Keratinocyte (primary cell): ENCODE results near the gene C1RL.

Experiments used
- EZH2 ChIP-seq: IDR thresholded peaks from one replicate; pipeline ENCODE4 v1.6.1; 2012; ENCODE audit warnings: inconsistent platforms, mild to moderate bottlenecking, low read length, moderate library complexity
- TF ChIP-seq, protein P1 (sequence below), 3 experiments: IDR thresholded peaks in 1 of 3; conservative IDR thresholded peaks in 1 of 3; optimal IDR thresholded peaks in 1 of 3; 2 replicates in 2 of 3; 3 replicates in 1 of 3; pipeline versions ENCODE3 to v1.5.1; 2011; ENCODE audit warnings: low read length in 3 of 3, mild to moderate bottlenecking in 3 of 3, moderate library complexity in 2 of 3, control low read depth in 1 of 3, inconsistent platforms in 1 of 3; ENCODE audit not compliant: insufficient read depth in 2 of 3; ENCODE audit errors: extremely low read depth in 1 of 3

DNA sequence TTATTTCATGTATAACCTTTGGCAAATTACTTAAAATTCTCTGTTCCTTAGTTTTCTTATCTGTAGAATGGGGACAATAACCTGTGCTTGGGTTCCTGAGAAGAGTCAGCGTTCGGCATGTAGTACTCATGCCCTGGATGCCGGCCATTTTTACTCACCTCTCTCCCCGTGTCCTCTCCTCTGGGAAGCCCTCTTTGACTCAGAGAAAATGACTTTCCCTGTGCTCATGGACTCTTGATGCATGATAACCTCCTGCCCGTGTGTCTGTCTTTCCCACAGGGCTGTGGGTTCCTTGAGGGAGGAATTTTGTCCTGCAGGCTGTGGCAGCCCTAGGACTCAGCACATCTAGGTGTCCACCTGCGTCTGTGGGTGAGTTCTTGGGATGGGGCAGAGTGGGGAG lies 5.8 kb upstream of the C1RL start:
- TF ChIP-seq, protein P1, sequence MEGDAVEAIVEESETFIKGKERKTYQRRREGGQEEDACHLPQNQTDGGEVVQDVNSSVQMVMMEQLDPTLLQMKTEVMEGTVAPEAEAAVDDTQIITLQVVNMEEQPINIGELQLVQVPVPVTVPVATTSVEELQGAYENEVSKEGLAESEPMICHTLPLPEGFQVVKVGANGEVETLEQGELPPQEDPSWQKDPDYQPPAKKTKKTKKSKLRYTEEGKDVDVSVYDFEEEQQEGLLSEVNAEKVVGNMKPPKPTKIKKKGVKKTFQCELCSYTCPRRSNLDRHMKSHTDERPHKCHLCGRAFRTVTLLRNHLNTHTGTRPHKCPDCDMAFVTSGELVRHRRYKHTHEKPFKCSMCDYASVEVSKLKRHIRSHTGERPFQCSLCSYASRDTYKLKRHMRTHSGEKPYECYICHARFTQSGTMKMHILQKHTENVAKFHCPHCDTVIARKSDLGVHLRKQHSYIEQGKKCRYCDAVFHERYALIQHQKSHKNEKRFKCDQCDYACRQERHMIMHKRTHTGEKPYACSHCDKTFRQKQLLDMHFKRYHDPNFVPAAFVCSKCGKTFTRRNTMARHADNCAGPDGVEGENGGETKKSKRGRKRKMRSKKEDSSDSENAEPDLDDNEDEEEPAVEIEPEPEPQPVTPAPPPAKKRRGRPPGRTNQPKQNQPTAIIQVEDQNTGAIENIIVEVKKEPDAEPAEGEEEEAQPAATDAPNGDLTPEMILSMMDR (optimal IDR thresholded peaks at IDR 0.05 in 1 of 3, IDR thresholded peaks at IDR 0.05 in 1 of 3, conservative IDR thresholded peaks at IDR 0.05 in 1 of 3; ENCODE audit: extremely low read depth in 1 of 3, insufficient read depth in 2 of 3, low read length in 3 of 3), result no peak
- no peak for TF ChIP-seq EZH2
